Posterior cingulate gyrus (tissue), 11 donors: ENCODE results near the gene SMYD3.
"Not testable (repeated sequence)": the region's sequence is repeated elsewhere in the genome, so short reads cannot be mapped to it uniquely, and the experiment has no call there.

Source experiments
- DNase-seq, 10 donors: peaks; one replicate each; pipeline versions ENCODE4 v3.0.0 to v3.0.0-alpha.2; 2020 to 2021; ENCODE audit warnings: mixed read lengths in 3 of 10
- intact Hi-C: fragments of 100-400 bp; cut with DNase I; formaldehyde crosslinking; loops from one replicate; pipeline ENCODE4 v1.15.1; 2023

SMYD3 gene

GRCh38 chr1:245987219-245987545 is 519.9 kb downstream of the SMYD3 start:
- intact Hi-C loops = no loop called here
- no peak for DNase-seq

GRCh38 chr1:245986404-245987218 is 520.5 kb downstream of the SMYD3 start:
- DNase-seq = no peak
- intact Hi-C loops = no loop called here

- no peak for DNase-seq
- intact Hi-C loops = no loop called here
Observed at GRCh38 chr1:245984390-245985155, 522.5 kb downstream of the SMYD3 start.

GRCh38 chr1:245983294-245983967 is 523.6 kb downstream of the SMYD3 start:
- DNase-seq = no peak
- intact Hi-C loops = no loop called here

GRCh38 chr1:245979589-245979988 is 527.5 kb downstream of the SMYD3 start:
- intact Hi-C loops = no loop called here
- DNase-seq = no peak

- intact Hi-C loops = no loop called here
- no peak for DNase-seq
Observed at GRCh38 chr1:245978915-245979314, 528.2 kb downstream of the SMYD3 start.

- DNase-seq = no peak
- intact Hi-C loops = no loop called here
Observed at GRCh38 chr1:245972476-245972875, 534.6 kb downstream of the SMYD3 start.

- no peak for DNase-seq
- intact Hi-C loops = no loop called here
Observed at GRCh38 chr1:245971711-245972085, 535.4 kb downstream of the SMYD3 start.

GRCh38 chr1:245971076-245971710 is 535.9 kb downstream of the SMYD3 start:
- intact Hi-C loops, DNase-seq: not testable (repeated sequence)

- intact Hi-C loops = no loop called here
- DNase-seq = no peak
Observed at GRCh38 chr1:245969283-245969682, 537.8 kb downstream of the SMYD3 start.

GRCh38 chr1:245968775-245969174 is 538.3 kb downstream of the SMYD3 start:
- intact Hi-C loops = no loop called here
- DNase-seq = no peak

GRCh38 chr1:245965398-245965797 is 541.7 kb downstream of the SMYD3 start:
- DNase-seq = no peak
- intact Hi-C loops = no loop called here

- intact Hi-C loops = no loop called here
Observed at GRCh38 chr1:245963649-245964048, 543.4 kb downstream of the SMYD3 start.

GRCh38 chr1:245962453-245962852 is 544.6 kb downstream of the SMYD3 start:
- DNase-seq = no peak
- intact Hi-C loops = no loop called here

More at GRCh38 chr1:245963649-245964048, 543.4 kb downstream of the SMYD3 start:
- no peak for DNase-seq

GRCh38 chr1:245961137-245961540 is 545.9 kb downstream of the SMYD3 start:
- intact Hi-C loops = no loop called here
- no peak for DNase-seq

- intact Hi-C loops = no loop called here
- DNase-seq = no peak
Observed at GRCh38 chr1:245960171-245960570, 546.9 kb downstream of the SMYD3 start.

GRCh38 chr1:245958016-245958415 is 549.1 kb downstream of the SMYD3 start:
- no peak for DNase-seq
- intact Hi-C loops = no loop called here

- DNase-seq = no peak
- intact Hi-C loops = no loop called here
Observed at GRCh38 chr1:245957427-245957826, 549.7 kb downstream of the SMYD3 start.

- DNase-seq = no peak
- intact Hi-C loops = no loop called here
Observed at GRCh38 chr1:245956225-245956624, 550.9 kb downstream of the SMYD3 start.

- DNase-seq = peak in 1 of 10 donors; percentile 56
- intact Hi-C loops = no loop called here
Observed at GRCh38 chr1:245953876-245954660, 553.0 kb downstream of the SMYD3 start.
